Smooth muscle cell of the brain vasculature (primary cell): ENCODE measurements around the gene HOXA2.

Experiments
- DNase-seq: peaks from one replicate; pipeline ENCODE4 v3.0.0-alpha.2; 2012; ENCODE audit warnings: low read depth, low spot score

HOXA2 gene

GRCh38 chr7:27141137-27141922, 38.8 kb upstream of the HOXA2 start:
- no peak for DNase-seq

DNA sequence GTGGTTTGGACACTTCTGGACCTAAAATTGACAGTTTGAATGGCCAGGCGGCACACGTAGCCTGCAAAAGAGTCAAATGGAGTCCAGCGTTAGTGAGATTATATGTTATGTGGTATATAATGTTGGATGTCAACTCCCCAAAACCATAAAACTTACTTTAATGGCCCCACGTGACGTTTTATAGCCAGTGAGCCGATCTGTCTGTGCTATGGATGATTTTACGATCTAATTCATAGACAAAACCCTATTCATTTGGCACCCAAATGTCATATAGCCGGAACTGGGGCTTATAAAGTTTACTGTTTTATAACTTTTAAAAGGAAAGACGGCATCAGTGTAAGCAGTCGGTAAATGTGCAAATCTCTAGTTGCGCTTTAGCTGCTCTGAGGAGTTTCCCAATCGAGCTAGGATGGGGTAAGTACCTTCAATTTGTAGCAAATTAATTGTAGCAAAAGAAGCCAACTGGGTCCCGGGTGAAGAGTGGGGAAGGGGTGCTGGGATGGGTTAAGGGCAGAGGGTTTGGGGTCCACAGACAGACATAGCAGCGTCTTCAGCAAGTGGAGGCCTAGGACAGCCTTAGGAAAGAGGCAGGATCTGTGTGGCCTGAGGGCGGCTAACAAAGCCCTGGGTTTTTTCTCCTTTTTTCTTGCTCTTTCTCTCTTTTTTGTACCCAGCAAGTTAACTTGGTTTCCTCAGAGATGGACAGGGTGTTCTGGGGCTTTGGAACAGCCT, 37.8 kb upstream of the HOXA2 start:
- DNase-seq, result no peak

DNA sequence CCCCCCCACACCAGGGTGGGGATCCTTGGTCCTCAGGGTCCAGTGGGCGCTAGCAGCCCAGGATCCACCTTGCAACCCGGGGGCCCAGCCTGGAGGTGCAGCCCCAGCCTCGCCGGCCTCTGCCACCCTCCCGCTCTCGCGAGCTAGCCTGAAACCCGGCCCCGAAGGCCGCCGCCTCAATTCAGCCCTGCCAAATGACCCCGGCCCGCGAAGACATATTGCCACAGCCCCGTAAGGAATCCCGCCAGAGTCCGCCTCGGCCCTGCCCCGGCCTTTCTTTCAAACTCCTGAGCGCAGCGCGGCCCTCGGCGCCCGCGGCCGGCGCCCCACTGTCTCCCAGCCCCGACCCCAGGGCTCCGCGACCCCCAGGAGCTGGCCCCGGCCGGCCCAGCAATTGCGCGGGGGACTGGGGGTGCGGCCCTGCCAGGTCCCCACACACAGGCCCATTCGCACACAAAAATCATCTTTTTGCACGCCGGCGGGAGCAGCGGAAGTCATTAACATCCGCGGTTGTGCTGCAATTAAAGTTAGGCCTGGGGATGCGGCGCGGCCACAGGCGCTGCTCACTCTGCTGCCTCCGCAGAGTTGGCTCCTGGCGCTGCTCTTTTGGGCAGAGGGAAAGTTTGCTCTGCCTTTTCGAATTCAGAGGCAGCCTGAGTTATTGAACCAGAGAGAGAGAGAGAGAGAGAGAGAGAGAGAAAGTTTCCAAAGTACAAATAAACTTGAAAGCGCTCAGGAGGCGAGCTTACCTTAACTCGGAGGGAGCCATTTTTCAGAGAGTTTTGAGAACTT, 37.0 kb upstream of the HOXA2 start:
- DNase-seq, result no peak

DNA sequence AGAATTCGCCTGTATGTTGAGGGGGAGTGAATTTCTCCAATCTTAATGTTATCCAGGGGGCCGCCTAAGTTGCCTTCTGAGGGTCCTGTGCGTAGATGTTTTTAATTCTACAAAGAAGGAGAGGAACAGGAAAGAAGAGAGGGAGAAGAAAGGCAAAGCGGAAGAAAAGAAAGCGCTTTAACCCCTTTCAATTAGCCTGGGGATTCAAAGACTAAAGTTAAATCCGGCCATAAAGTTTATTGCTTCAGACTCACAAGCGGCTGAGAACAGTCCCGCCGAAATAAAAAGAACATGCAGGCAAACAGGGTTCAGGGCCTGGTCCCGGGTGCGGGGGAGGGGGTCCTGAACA, 36.5 kb upstream of the HOXA2 start:
- no peak for DNase-seq

DNA sequence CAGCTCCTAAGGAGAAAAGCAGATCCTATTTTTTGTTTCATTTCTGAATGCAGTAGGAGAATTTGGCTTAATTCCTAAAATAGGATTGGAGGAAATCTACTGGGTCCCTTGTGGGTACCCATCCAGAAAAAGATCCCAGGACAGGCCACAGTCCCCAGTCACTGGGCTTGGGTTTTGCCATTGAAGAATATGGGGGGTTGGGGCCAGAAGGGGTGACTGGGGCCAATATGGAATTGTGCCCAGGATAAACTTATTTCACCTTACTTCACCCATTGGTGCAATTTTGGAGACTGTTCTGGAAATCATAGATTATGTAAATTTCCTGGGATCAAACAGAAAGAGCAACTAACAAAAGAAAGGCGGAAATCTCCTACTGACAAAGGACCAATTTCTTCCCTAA, 36.0 kb upstream of the HOXA2 start:
- DNase-seq, result no peak

DNA sequence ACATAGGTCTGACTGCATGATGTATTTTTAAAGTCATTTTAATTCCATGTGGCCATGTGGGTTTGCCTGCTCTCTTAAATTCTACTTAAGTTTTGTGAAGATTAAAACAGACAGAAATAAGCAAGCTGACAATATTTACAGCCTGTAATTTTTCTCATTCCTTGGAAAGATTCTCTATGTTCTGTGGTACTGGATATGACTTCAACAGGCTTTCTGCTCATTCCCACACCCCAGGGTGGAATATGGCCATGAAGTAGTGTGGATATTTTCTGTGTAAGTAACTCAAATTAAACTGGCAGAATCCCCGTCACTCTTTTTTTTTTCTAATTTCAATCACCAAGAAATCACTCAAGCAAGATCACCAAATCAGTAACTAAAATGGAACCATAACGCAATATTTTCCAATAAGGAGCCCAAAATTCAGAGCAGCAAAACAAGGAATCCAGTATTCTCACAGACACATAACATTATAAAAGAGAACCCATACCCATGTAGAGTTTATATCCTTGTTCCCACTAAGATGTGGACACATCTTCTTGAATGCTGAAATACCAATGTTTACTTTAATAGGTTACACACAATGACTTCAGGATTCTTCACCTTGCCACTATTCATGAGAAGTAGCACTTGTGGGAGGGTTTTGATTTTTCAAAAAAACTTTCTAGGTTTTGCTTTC, 35.3 kb upstream of the HOXA2 start:
- DNase-seq, result no peak

DNA sequence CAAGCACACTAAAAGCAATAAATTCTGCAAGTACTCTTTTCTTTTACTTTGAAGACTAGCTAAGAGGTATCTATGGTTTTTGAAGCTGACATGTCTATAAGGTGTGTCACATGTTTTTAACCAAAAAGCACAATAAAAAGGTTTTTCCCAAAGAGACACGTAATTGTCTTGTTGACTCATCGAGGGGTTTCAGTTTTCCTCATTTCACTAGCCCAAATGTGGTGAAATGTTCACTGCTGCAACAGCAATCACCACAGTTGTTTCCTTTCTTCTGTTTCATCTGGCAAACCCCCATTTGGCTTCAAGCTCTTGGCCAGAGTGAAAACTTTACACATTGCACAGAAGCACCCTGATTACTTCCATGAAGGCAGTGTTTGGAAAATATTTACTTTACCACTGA, 31.9 kb upstream of the HOXA2 start:
- no peak for DNase-seq

DNA sequence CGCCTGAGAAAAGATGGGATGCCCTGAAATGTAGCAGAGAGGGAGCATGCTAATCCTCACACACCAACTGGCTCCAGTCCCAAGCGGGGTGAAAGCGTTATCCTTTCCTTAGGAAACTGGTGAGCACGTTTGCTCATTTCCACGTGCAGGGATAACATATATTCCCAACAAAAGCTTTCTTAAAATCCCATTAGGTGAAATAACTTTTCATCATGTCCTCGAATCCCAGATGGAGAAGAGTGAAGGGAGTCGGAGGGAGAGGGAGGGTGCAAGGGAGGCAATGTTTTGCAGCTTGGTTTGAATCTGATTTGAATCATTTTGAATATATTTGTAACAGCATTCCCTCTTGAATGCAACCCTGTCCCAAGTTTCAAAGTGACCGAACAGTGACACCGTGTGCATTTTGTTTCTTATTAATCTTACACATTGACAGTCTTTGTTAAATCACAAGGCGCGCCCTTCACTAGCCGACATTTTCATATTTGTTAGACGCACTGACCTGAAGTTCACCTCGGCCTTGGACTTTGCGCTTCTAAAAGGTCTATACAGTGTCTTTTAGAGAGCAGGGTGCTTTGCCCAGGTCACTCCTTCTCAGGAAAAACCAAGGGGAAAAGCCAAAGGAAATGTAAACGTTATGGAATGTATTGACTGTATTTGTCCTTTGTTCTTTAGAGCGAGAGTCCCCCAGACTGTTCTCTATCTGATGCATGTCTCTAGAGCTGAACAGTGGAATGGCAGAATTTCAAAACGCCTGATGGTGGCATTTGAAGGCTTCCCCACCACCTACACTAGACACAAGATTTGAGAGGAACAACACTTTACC, 31.1 kb upstream of the HOXA2 start:
- no peak for DNase-seq

DNA sequence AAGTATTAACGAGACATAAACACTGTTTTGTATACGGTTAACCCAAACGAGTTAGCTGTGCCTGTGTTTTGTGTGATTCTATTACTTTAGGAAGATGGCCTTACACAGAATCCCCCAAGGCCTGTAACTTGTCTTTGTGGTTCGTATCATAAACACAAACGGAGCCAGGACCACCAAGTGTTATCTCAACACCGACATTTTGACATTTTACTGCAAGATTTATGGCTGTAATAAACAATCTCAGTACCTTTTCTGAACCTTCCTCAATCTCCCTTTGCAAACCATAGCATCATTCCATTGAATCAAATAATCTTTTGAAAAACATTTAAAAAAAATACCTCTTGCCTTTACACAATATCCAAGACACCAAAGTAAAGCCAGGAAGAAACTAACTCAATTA, 30.5 kb upstream of the HOXA2 start:
- DNase-seq, result no peak

DNA sequence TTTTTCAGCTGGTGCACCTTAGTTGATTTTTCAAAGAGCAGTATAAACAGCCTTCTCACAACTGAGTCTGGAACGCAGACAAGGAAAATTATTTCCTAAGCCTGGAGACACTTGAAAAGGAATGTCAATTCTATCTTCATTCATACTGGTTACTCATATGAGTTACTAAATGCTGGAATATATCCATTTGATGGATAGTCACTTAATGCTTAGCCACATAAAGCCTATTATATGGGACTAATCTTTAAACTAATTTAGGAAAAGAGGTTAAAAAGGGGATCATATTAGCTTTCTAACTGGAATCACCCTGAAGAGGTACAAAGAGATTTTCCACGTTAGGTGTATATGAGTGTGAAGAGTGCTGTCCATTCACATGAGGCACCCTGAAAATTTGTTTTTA, 29.7 kb upstream of the HOXA2 start:
- no peak for DNase-seq

- DNase-seq, result no peak
These were observed 28.9 kb upstream of the HOXA2 start for GRCh38 chr7:27131390-27131819.

GRCh38 chr7:27130540-27131389, 28.3 kb upstream of the HOXA2 start, which contains the start of gene HOXA4:
Gene HOXA4, minus strand, starts transcription at chr7:27130757. Its CDS starts 24 bp downstream, at chr7:27130733.
- DNase-seq, result no peak

DNA sequence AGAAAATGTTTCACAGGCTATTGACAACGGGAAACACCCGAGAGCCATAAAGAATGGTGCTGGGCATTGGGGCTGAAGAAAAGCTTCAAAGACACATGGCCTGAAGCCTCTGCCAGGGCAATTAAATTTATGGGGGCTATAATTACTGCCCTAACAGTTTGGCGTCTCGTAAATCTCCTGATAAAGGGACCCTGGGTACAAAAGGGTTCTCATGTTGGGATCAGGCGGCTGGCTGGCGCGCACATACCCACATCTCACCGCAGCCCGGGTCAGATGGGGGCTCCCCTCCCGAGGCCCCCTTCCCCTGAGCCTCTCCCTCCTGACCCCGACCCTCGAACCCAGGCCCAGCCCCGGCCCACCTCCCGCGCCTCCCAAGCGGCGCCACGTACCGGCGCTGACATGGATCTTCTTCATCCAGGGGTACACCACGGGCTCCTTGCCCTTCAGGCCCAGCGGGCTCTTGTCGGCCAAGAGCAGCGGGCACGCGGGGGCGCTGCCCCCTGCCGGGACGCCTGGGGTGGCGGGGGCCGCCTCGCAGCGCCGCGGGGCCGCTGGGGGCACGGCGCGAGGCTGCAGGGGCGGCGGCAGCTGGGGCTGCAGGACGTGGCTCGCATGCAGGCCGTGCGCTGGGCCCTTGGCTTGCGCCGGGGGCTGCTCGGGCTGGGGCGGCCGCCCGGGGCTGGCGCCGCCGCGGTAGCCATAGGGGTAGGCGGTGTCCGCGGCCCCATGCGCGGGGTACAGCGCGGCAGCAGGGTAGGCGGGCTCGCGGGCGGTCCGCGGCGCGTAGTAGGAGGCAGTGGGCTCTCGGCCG, 27.5 kb upstream of the HOXA2 start:
- no peak for DNase-seq

GRCh38 chr7:27128776-27129728, 26.6 kb upstream of the HOXA2 start:
- DNase-seq, result no peak

GRCh38 chr7:27128034-27128433, 25.6 kb upstream of the HOXA2 start:
- no peak for DNase-seq

GRCh38 chr7:27126596-27127327, 24.3 kb upstream of the HOXA2 start:
- no peak for DNase-seq

- no peak for DNase-seq
These were observed 23.5 kb upstream of the HOXA2 start for GRCh38 chr7:27125986-27126394.
